Suprapubic skin (tissue), 4 donors: ENCODE results near the gene ATP1A3. TPM values are rescaled to one million over a fixed set of nuclear protein-coding genes. Genes with fewer than 3 reads are reported as not detected.

Experiments used
- DNase-seq, 2 donors: peaks; one replicate each; pipeline ENCODE4 v3.0.0-alpha.2; 2019; ENCODE audit warnings: low spot score in 2 of 2
- H3K27ac ChIP-seq: fragments of 200-600 bp; sonication (generic); one replicate; pipeline ENCODE4 v1.5.1; 2019
- H3K27me3 ChIP-seq: fragments of 200-600 bp; sonication (generic); one replicate; pipeline ENCODE4 v1.5.1; 2019
- H3K36me3 ChIP-seq: fragments of 200-600 bp; sonication (generic); one replicate; pipeline ENCODE4 v1.5.1; 2019
- H3K4me1 ChIP-seq: fragments of 200-600 bp; sonication (generic); one replicate; pipeline ENCODE4 v1.5.1; 2019
- H3K4me3 ChIP-seq: fragments of 200-600 bp; sonication (generic); one replicate; pipeline ENCODE4 v1.5.1; 2019; ENCODE audit warnings: mild to moderate bottlenecking
- H3K9me3 ChIP-seq: fragments of 200-600 bp; sonication (generic); one replicate; pipeline ENCODE4 v1.5.1; 2019
- EP300 ChIP-seq: sonication (generic); formaldehyde crosslinking; IDR thresholded peaks from one replicate; pipeline ENCODE4 v1.6.1; 2017; ENCODE audit warnings: antibody characterized with exemption
- POLR2A ChIP-seq, 2 donors: fragments of 450-650 bp; IDR thresholded peaks; one replicate each; pipeline ENCODE4 v1.6.1; 2017; ENCODE audit warnings: antibody characterized with exemption in 2 of 2, mild to moderate bottlenecking in 2 of 2, moderate library complexity in 2 of 2
- POLR2AphosphoS5 ChIP-seq, 3 donors: sonication (generic); formaldehyde crosslinking; IDR thresholded peaks; one replicate each; pipeline ENCODE4 v1.6.1; 2017; ENCODE audit warnings: antibody characterized with exemption in 3 of 3
- WGBS: methylation state at CpG from one replicate; pipeline ENCODE4 v1.1.5; 2018; 5-methylcytosine and 5-hydroxymethylcytosine counted together
- total RNA-seq, 4 donors: library from RNA; depleted of rRNA; stranded (reverse); fragments of >200 nt; gene quantifications; one replicate each; pipeline ENCODE4 v1.1.0, GENCODE V29; 2016
- TF ChIP-seq, protein P1 (sequence below), 2 donors: fragments of 200-600 bp in 1 of 2; fragments of 450-650 bp in 1 of 2; sonication (generic) in 1 of 2; IDR thresholded peaks; one replicate each; pipeline ENCODE4 v1.5.1; 2016 to 2019; ENCODE audit warnings: antibody characterized with exemption in 2 of 2, mild to moderate bottlenecking in 1 of 2, moderate library complexity in 1 of 2

Gene ATP1A3
- total RNA-seq, 4 donors from 2014 or later: not detected

DNA sequence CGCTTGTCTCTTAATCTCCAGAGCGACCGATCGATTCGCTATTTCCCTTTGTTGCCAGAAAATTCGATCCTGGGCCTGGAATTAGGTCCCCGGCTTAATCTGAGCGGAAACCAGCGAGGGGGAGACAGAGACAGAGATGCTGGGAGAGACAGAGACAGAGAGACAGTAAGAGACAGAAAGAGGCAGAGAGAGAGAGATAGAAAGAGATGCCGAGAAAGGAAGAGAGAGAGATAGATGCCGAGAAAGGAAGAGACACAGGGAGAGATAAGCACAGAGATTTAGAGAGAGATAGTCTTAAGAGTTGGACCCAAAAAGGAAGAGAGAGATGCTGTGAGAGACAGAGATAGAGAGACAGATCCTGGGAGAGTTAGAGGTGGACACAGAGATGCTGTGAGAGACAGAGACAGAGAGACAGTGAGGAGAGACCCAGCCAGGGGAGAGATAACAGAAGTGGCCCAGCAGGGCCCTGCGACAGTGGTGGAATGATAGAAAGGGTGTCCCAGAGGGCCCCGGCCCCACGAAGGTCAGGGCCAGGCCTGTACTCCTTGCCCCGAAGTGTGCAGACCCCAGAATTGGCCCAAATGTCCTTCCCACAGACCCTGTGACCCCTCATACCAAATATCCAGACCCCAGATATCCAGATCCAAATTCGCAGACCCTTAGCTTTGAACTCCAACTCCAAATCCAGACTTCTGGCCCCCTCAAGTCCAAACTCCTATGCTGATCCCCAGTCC is 67.1 kb downstream of the ATP1A3 start:
- Histone ChIP-seq H3K36me3 (no peaks in the 10 kb centered on the region), H3K27ac (no peak overlapping the region), H3K27me3 (peaks cover 99% of the 10 kb centered on the region), H3K9me3 (no peaks in the 10 kb centered on the region), H3K4me3 (no peak overlapping the region), H3K4me1 (peaks cover 17% of the 10 kb centered on the region)
- 46% methylated on average over 16 of the region's 16 CpGs for WGBS
- TF ChIP-seq POLR2AphosphoS5 (IDR thresholded peaks at IDR 0.05): no peak
- no peak for TF ChIP-seq POLR2A (IDR thresholded peaks at IDR 0.05)
- TF ChIP-seq, protein P1, sequence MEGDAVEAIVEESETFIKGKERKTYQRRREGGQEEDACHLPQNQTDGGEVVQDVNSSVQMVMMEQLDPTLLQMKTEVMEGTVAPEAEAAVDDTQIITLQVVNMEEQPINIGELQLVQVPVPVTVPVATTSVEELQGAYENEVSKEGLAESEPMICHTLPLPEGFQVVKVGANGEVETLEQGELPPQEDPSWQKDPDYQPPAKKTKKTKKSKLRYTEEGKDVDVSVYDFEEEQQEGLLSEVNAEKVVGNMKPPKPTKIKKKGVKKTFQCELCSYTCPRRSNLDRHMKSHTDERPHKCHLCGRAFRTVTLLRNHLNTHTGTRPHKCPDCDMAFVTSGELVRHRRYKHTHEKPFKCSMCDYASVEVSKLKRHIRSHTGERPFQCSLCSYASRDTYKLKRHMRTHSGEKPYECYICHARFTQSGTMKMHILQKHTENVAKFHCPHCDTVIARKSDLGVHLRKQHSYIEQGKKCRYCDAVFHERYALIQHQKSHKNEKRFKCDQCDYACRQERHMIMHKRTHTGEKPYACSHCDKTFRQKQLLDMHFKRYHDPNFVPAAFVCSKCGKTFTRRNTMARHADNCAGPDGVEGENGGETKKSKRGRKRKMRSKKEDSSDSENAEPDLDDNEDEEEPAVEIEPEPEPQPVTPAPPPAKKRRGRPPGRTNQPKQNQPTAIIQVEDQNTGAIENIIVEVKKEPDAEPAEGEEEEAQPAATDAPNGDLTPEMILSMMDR (IDR thresholded peaks at IDR 0.05): no peak
- TF ChIP-seq EP300: no peak
- no peak for DNase-seq

DNA sequence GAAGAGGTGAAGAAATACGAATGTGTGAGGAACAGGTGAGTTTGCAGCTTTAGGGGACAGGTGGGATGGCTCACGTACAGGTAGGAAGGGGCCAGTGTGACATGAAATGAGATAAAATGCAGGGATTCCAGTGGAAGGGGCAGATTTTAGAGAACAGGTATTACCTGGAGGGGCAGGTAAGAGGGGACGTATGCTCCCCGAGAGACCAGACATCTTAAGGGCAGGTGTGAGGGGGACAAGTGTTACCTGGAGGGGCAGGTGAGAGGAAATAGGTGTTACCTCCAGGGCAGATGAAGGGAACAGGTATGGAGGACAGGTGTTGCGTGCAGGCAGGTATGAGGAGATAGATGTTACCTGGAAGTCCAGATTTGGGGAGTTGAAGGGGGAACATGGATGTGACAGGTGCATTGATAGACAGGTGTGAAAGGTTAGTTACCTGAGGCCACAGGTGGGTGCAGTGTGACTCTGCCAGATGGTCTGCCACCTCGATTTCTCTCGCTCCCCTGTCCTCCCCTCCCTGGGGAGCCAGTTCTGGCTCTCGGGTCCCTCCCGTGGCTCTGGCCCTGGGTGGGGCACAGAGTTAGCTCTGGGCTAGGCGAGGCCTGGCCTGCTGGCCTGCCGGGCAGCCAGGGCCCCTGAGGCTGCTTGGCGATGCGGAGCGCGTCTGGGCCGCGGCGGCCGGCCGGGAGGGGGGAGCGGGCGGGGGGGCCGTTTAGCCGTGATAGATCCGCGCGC is 67.8 kb downstream of the ATP1A3 start:
- Histone ChIP-seq H3K27me3 (peaks cover 99% of the 10 kb centered on the region), H3K27ac (no peak overlapping the region), H3K4me1 (peaks cover 17% of the 10 kb centered on the region), H3K4me3 (no peak overlapping the region), H3K9me3 (no peaks in the 10 kb centered on the region), H3K36me3 (no peaks in the 10 kb centered on the region)
- WGBS: 31% methylated on average over 26 of the region's 27 CpGs
- DNase-seq: no peak
- TF ChIP-seq, protein P1 (IDR thresholded peaks at IDR 0.05): no peak
- no peak for TF ChIP-seq POLR2A (IDR thresholded peaks at IDR 0.05)
- TF ChIP-seq POLR2AphosphoS5 (IDR thresholded peaks at IDR 0.05): no peak
- TF ChIP-seq EP300: no peak

DNA sequence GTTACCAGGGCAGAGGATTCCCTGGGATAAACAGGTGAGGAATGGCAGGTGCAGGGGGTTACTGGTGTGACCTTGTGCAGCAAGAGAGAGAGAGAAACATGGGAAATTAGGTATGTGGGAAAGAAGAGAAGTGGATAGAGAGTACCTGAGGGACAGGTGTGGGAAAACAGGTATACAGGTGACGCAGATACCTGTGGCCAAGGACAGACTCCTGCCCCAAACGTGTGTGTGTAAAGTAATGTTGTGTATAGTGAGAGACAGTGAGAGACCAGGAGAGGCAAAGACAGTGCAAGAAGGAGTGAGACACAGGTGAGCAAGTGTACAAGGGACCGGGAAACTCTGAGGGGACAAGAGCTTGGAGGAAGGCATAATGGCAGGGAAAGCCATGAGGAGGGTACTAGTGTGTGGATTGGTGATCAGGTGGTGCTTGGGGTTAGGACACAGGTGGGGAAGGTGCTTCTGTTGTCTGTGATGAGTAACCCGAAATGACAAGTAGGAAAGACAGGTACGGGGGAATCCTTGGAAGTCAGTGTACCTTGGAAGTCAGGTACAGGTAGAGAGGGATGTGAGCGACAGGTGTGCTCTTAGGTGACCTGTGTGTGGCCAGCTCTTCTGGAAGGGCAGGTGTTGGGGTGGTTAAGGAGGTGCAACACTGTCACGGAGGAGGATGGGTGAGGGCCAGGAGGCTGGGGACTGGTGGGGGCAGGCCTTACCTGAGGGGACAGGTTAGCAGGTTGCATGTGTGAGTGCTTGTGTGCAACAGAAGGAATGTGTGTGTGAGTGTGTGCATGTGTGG is 68.6 kb downstream of the ATP1A3 start:
- no peak for DNase-seq
- H3K4me1 ChIP-seq: peaks cover 17% of the 10 kb centered on the region
- peaks cover 99% of the 10 kb centered on the region for H3K27me3 ChIP-seq
- H3K27ac ChIP-seq: no peak overlapping the region
- H3K36me3 ChIP-seq: no peaks in the 10 kb centered on the region
- 49% methylated on average over 7 of the region's 7 CpGs for WGBS
- no peaks in the 10 kb centered on the region for H3K9me3 ChIP-seq
- TF ChIP-seq POLR2A (IDR thresholded peaks at IDR 0.05): no peak
- TF ChIP-seq, protein P1 (IDR thresholded peaks at IDR 0.05): no peak
- TF ChIP-seq EP300: no peak
- no peak for TF ChIP-seq POLR2AphosphoS5 (IDR thresholded peaks at IDR 0.05)
- no peak overlapping the region for H3K4me3 ChIP-seq

DNA sequence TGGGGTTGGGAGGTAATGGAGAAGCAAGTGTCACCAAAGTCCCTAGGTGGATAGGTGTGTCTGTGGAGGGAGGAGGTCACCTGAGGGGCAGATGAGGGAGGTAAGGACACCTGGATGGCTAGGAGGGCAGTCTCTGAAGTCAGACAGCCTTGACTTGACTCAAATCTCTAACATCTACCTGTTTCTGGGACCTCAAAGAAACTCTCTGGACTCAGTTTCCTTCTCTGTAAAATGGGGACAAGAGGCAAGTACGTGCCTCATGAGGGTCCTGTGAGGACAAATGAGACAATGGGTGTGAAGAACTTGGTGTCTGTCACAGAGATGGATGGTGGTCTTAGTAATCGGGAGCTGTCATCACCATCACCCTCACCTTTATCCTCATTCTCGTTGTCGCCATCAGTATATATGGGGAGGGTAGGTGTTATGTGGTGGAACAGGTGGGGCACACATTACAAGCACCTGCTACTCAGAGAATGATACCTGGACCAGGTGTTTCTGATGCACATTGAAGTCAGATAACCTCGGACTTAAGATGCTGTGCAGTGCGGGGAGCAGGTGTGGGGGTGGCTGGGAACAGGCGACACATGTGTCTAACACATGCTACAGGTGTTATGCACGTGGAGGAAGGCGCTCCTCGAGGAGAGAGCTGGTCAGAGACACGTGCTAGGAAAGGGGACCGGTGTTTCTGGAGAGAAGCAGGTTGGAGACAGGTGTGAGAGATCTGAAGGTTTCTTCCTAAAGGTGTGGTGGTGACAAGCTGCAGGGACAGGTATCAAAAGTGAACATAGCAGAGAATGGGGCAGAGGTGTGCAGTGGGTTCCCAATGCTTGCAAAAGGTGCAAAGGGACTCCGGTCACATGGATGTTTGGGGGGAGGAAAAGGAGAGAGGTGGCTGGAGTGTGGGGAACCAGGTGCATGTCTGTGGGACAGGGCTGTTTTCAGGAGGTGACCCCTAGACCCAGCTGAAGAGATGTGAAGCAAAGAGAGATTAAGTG is 69.6 kb downstream of the ATP1A3 start:
- TF ChIP-seq EP300 (no peak), POLR2AphosphoS5 (IDR thresholded peaks at IDR 0.05) (no peak), POLR2A (IDR thresholded peaks at IDR 0.05) (no peak)
- TF ChIP-seq, protein P1 (IDR thresholded peaks at IDR 0.05): no peak
- H3K27me3 ChIP-seq: peaks cover 94% of the 10 kb centered on the region
- H3K9me3 ChIP-seq: no peaks in the 10 kb centered on the region
- no peaks in the 10 kb centered on the region for H3K36me3 ChIP-seq
- H3K4me1 ChIP-seq: peaks cover 17% of the 10 kb centered on the region
- 47% methylated on average over 13 of the region's 13 CpGs for WGBS
- no peak overlapping the region for H3K27ac ChIP-seq
- no peak overlapping the region for H3K4me3 ChIP-seq
- no peak for DNase-seq
